Mesenchymal stem cell (in vitro differentiated cells and primary cell): Measurements from ENCODE around the gene KDM5A.

ENCODE experiments used
- DNase-seq: peaks from one replicate; pipeline ENCODE4 v3.0.0-alpha.2; 2013
- H2AFZ ChIP-seq: one replicate; pipeline ENCODE4 v1.6.1; 2013; ENCODE audit warnings: low read depth, mild to moderate bottlenecking, control low read depth, inconsistent platforms, low read length, moderate library complexity
- H2AK5ac ChIP-seq: 2 replicates; pipeline ENCODE4 v1.6.1; 2013; ENCODE audit warnings: low read length, moderate library complexity, mild to moderate bottlenecking, inconsistent platforms; ENCODE audit not compliant: severe bottlenecking
- H2BK120ac ChIP-seq: one replicate; pipeline ENCODE4 v1.6.1; 2013; ENCODE audit warnings: low read depth, mild to moderate bottlenecking, inconsistent platforms, low read length, moderate library complexity
- H2BK12ac ChIP-seq, 2 experiments: one replicate each; pipeline ENCODE4 v1.6.1; 2013; ENCODE audit warnings: inconsistent platforms in 2 of 2, low read length in 2 of 2, mild to moderate bottlenecking in 2 of 2, moderate library complexity in 2 of 2, control low read depth in 1 of 2
- H2BK15ac ChIP-seq: one replicate; pipeline ENCODE4 v1.6.1; 2013; ENCODE audit warnings: mild to moderate bottlenecking, low read depth, inconsistent platforms; ENCODE audit not compliant: poor library complexity, severe bottlenecking
- H2BK5ac ChIP-seq: 2 replicates; pipeline ENCODE4 v1.6.1; 2013; ENCODE audit warnings: low read depth, mild to moderate bottlenecking, low read length, control low read depth, inconsistent platforms; ENCODE audit not compliant: poor library complexity, severe bottlenecking
- H3K14ac ChIP-seq, 2 experiments: one replicate each; pipeline ENCODE4 v1.6.1; 2013; ENCODE audit warnings: inconsistent platforms in 2 of 2, low read length in 2 of 2, control low read depth in 1 of 2, mild to moderate bottlenecking in 1 of 2, moderate library complexity in 1 of 2
- H3K18ac ChIP-seq, 2 experiments: one replicate each; pipeline ENCODE4 v1.6.1; 2013; ENCODE audit warnings: inconsistent platforms in 2 of 2, low read length in 2 of 2, control low read depth in 1 of 2, low read depth in 1 of 2, mild to moderate bottlenecking in 1 of 2
- H3K23ac ChIP-seq, 2 experiments: one replicate each; pipeline ENCODE4 v1.6.1; 2013; ENCODE audit warnings: inconsistent platforms in 2 of 2, low read length in 2 of 2, mild to moderate bottlenecking in 2 of 2, moderate library complexity in 2 of 2, control low read depth in 1 of 2
- H3K27ac ChIP-seq: 2 replicates; pipeline ENCODE4 v1.5.1; 2013; ENCODE audit warnings: mild to moderate bottlenecking, moderate library complexity, low read length, control low read depth, inconsistent platforms; ENCODE audit not compliant: poor library complexity, severe bottlenecking
- H3K27me3 ChIP-seq, 2 experiments: 2 replicates each; pipeline versions ENCODE4 v1.6.1 to v1.7.0; 2013; ENCODE audit warnings: low read length in 2 of 2, mild to moderate bottlenecking in 2 of 2, moderate library complexity in 2 of 2, control low read depth in 1 of 2, inconsistent platforms in 1 of 2; ENCODE audit not compliant: control insufficient read depth in 1 of 2, insufficient read depth in 1 of 2
- H3K36me3 ChIP-seq, 2 experiments: 2 replicates each; pipeline versions ENCODE4 v1.6.1 to v1.7.0; 2013; ENCODE audit warnings: low read length in 2 of 2, control low read depth in 1 of 2, inconsistent platforms in 1 of 2, low read depth in 1 of 2, mild to moderate bottlenecking in 1 of 2; ENCODE audit not compliant: insufficient read depth in 2 of 2, control insufficient read depth in 1 of 2
- H3K4ac ChIP-seq, 2 experiments: one replicate each; pipeline ENCODE4 v1.6.1; 2013; ENCODE audit warnings: inconsistent platforms in 2 of 2, low read length in 2 of 2, mild to moderate bottlenecking in 2 of 2, moderate library complexity in 2 of 2, control low read depth in 1 of 2, low read depth in 1 of 2
- H3K4me1 ChIP-seq: 2 replicates; pipeline ENCODE4 v1.6.1; 2013; ENCODE audit warnings: low read depth, low read length, control low read depth; ENCODE audit not compliant: control insufficient read depth, insufficient read depth
- H3K4me2 ChIP-seq: 2 replicates; pipeline ENCODE4 v1.6.1; 2013; ENCODE audit warnings: low read length, mild to moderate bottlenecking, inconsistent platforms; ENCODE audit not compliant: poor library complexity, severe bottlenecking
- H3K4me3 ChIP-seq, 2 experiments: 2 replicates each; pipeline versions ENCODE4 v1.5.1 to v1.7.0; 2013; ENCODE audit warnings: low read length in 2 of 2, mild to moderate bottlenecking in 2 of 2, control low read depth in 1 of 2, low read depth in 1 of 2; ENCODE audit not compliant: insufficient read depth in 1 of 2
- H3K79me1 ChIP-seq: replicated peaks from 2 replicates; pipeline ENCODE4 v1.6.1; 2013; ENCODE audit warnings: mild to moderate bottlenecking, control low read depth, low read length, inconsistent platforms; ENCODE audit not compliant: poor library complexity, severe bottlenecking
- H3K9ac ChIP-seq: 2 replicates; pipeline ENCODE4 v1.7.0; 2013; ENCODE audit warnings: mild to moderate bottlenecking, low read length, moderate library complexity
- H3K9me3 ChIP-seq: 2 replicates; pipeline ENCODE4 v1.7.0; 2013; ENCODE audit warnings: mild to moderate bottlenecking, low read length; ENCODE audit not compliant: control insufficient read depth
- H4K8ac ChIP-seq: one replicate; pipeline ENCODE4 v1.6.1; 2013; ENCODE audit warnings: inconsistent platforms, mild to moderate bottlenecking, low read length, moderate library complexity
- H4K91ac ChIP-seq: one replicate; pipeline ENCODE4 v1.6.1; 2013; ENCODE audit warnings: mild to moderate bottlenecking, low read length, inconsistent platforms
- WGBS: methylation state at CpG from one replicate; pipeline ENCODE4 v1.1.7; 2013; ENCODE audit warnings: mixed read lengths; 5-methylcytosine and 5-hydroxymethylcytosine counted together

The KDM5A gene

GRCh38 chr12:262113-262512, 127.0 kb downstream of the KDM5A start:
- Histone ChIP-seq H3K9me3 (no peaks in the 10 kb centered on the region), H3K18ac (no peak overlapping the region), H2BK12ac (no peak overlapping the region), H4K91ac (no peak overlapping the region), H3K14ac (no peak overlapping the region), H3K36me3 (no peaks in the 10 kb centered on the region), H3K23ac (no peak overlapping the region), H3K79me1 (no peaks in the 10 kb centered on the region), H3K9ac (no peak overlapping the region), H3K27me3 (peaks cover 26 to 68% of the 10 kb centered on the region in 2 experiments), H2AK5ac (no peak overlapping the region), H2BK120ac (no peak overlapping the region), H3K4me3 (no peak overlapping the region), H3K4me1 (peaks cover 8% of the 10 kb centered on the region), H3K4me2 (no peak overlapping the region), H2AFZ (no peak overlapping the region), H4K8ac (no peak overlapping the region), H3K4ac (no peak overlapping the region), H3K27ac (no peak overlapping the region), H2BK5ac (no peak overlapping the region), H2BK15ac (no peak overlapping the region)
- no peak for DNase-seq

- Histone ChIP-seq H3K4me1 (peaks cover 1% of the 10 kb centered on the region), H3K36me3 (no peaks in the 10 kb centered on the region), H2AFZ (no peak overlapping the region), H3K79me1 (no peaks in the 10 kb centered on the region), H3K9me3 (no peaks in the 10 kb centered on the region), H3K4ac (no peak overlapping the region), H3K14ac (no peak overlapping the region), H3K23ac (no peak overlapping the region), H2BK5ac (no peak overlapping the region), H3K4me3 (no peak overlapping the region), H2AK5ac (no peak overlapping the region), H2BK120ac (no peak overlapping the region), H3K9ac (no peak overlapping the region), H2BK15ac (no peak overlapping the region), H4K8ac (no peak overlapping the region), H4K91ac (no peak overlapping the region), H2BK12ac (no peak overlapping the region), H3K27me3 (peaks cover 36 to 89% of the 10 kb centered on the region in 2 experiments), H3K27ac (no peak overlapping the region), H3K4me2 (no peak overlapping the region), H3K18ac (no peak overlapping the region)
- DNase-seq = no peak
- 83% methylated on average over 14 of the region's 14 CpGs for WGBS
Measured at GRCh38 chr12:257521-258321, 131.4 kb downstream of the KDM5A start.

GRCh38 chr12:256958-257357, 132.2 kb downstream of the KDM5A start:
- no peak overlapping the region for H4K91ac ChIP-seq

GRCh38 chr12:256225-256624, 132.9 kb downstream of the KDM5A start:
- Histone ChIP-seq H3K4me2 (no peak overlapping the region), H3K4me1 (peaks cover 7% of the 10 kb centered on the region), H2AK5ac (no peak overlapping the region), H3K27me3 (peaks cover 36 to 76% of the 10 kb centered on the region in 2 experiments), H3K9me3 (no peaks in the 10 kb centered on the region), H3K4me3 (no peak overlapping the region), H3K79me1 (no peaks in the 10 kb centered on the region), H3K23ac (no peak overlapping the region), H3K9ac (no peak overlapping the region), H3K36me3 (no peaks in the 10 kb centered on the region), H2BK5ac (no peak overlapping the region), H2BK12ac (no peak overlapping the region), H2BK15ac (no peak overlapping the region), H2AFZ (no peak overlapping the region), H3K4ac (no peak overlapping the region), H4K8ac (no peak overlapping the region), H3K14ac (no peak overlapping the region), H3K27ac (no peak overlapping the region), H4K91ac (no peak overlapping the region), H2BK120ac (no peak overlapping the region), H3K18ac (no peak overlapping the region)
- DNase-seq = no peak
- 95% methylated on average over 6 of the region's 6 CpGs for WGBS

More at GRCh38 chr12:256958-257357, 132.2 kb downstream of the KDM5A start:
- H2BK120ac ChIP-seq = no peak overlapping the region
- H2BK5ac ChIP-seq = no peak overlapping the region
- WGBS = 89% methylated on average over 2 of the region's 3 CpGs
- no peaks in the 10 kb centered on the region for H3K36me3 ChIP-seq
- H3K23ac ChIP-seq = no peak overlapping the region
- no peak overlapping the region for H2AK5ac ChIP-seq
- H2BK12ac ChIP-seq = no peak overlapping the region
- DNase-seq = no peak
- no peak overlapping the region for H3K14ac ChIP-seq
- H3K4ac ChIP-seq = no peak overlapping the region
- H3K4me3 ChIP-seq = no peak overlapping the region
- no peaks in the 10 kb centered on the region for H3K79me1 ChIP-seq
- no peak overlapping the region for H3K18ac ChIP-seq
- H3K9me3 ChIP-seq = no peaks in the 10 kb centered on the region
- no peak overlapping the region for H4K8ac ChIP-seq
- no peak overlapping the region for H3K9ac ChIP-seq
- H3K4me1 ChIP-seq = peaks cover 4% of the 10 kb centered on the region
- peaks cover 36 to 81% of the 10 kb centered on the region in 2 experiments for H3K27me3 ChIP-seq
- H2AFZ ChIP-seq = no peak overlapping the region
- no peak overlapping the region for H2BK15ac ChIP-seq
- H3K27ac ChIP-seq = no peak overlapping the region
- H3K4me2 ChIP-seq = no peak overlapping the region
